Ishikawa (cell line): ENCODE results near the gene IGDCC3.

Experiments used
- CREB1 ChIP-seq: IDR thresholded peaks from 2 replicates; pipeline ENCODE4 v1.6.1; 2012; ENCODE audit warnings: low read depth
- EGR1 ChIP-seq: IDR thresholded peaks from 2 replicates; pipeline ENCODE4 v1.6.1; 2012
- EP300 ChIP-seq: IDR thresholded peaks from 2 replicates; pipeline ENCODE4 v1.6.1; 2012; ENCODE audit warnings: borderline replicate concordance
- RAD21 ChIP-seq: IDR thresholded peaks from 2 replicates; pipeline ENCODE4 v1.6.1; 2012; ENCODE audit warnings: low read depth
- REST ChIP-seq: IDR thresholded peaks from 2 replicates; pipeline ENCODE4 v1.6.1; 2012; ENCODE audit warnings: low read depth, mild to moderate bottlenecking
- TAF1 ChIP-seq: IDR thresholded peaks from 2 replicates; pipeline ENCODE4 v1.6.1; 2012; ENCODE audit warnings: low read depth, mild to moderate bottlenecking
- TCF12 ChIP-seq: IDR thresholded peaks from 2 replicates; pipeline ENCODE4 v1.6.1; 2012; ENCODE audit warnings: low read depth
- TF ChIP-seq, protein P1 (sequence below): IDR thresholded peaks from 2 replicates; pipeline ENCODE4 v1.6.1; 2012

DNA sequence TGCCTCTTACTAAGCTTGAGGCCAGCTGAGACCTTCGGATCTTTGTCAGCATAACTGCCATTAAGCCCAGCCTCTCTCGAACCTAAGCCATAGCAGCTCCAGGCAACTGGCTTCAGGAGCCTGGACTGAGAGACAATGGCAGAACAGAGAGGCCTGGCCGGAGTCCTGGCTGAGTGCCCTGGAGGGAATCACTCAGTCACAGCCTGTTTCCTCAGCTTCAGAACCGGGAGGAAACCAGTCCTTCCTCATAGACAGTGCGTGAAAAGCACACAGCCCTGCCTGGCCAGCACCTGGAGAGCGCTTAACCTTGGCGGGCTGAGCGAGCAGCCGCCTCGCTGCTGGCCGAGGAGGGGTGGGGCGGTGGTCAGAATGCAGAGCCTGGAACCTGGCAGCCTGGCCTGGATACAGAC, 51.7 kb downstream of the IGDCC3 start:
- TF ChIP-seq TCF12 (no peak), RAD21 (no peak), CREB1 (no peak), EGR1 (no peak), TAF1 (no peak), REST (peak; percentile 61), EP300 (no peak)
- TF ChIP-seq, protein P1, sequence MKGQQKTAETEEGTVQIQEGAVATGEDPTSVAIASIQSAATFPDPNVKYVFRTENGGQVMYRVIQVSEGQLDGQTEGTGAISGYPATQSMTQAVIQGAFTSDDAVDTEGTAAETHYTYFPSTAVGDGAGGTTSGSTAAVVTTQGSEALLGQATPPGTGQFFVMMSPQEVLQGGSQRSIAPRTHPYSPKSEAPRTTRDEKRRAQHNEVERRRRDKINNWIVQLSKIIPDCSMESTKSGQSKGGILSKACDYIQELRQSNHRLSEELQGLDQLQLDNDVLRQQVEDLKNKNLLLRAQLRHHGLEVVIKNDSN: no peak
